Skeletal muscle cell (primary cell): ENCODE results near the gene RHEX.

Experiments used
- DNase-seq: peaks from one replicate; pipeline ENCODE4 v3.0.0-alpha.2; 2010; ENCODE audit warnings: low read depth
- H3K4me3 ChIP-seq: 2 replicates; pipeline ENCODE4 v1.5.1; 2011; ENCODE audit warnings: low read depth, mild to moderate bottlenecking, control low read depth, low read length, moderate library complexity

RHEX gene

GRCh38 chr1:206142011-206142410 lies 89.0 kb downstream of the RHEX start:
- DNase-seq: no peak
- no peak overlapping the region for H3K4me3 ChIP-seq

GRCh38 chr1:206142770-206143169 lies 89.8 kb downstream of the RHEX start:
- no peak overlapping the region for H3K4me3 ChIP-seq
- DNase-seq: no peak

GRCh38 chr1:206143537-206144172 lies 90.7 kb downstream of the RHEX start:
- H3K4me3 ChIP-seq: no peak overlapping the region
- DNase-seq: no peak

- no peak for DNase-seq
- no peak overlapping the region for H3K4me3 ChIP-seq
Measured at GRCh38 chr1:206144605-206145004, 91.6 kb downstream of the RHEX start.

- DNase-seq: no peak
- no peak overlapping the region for H3K4me3 ChIP-seq
Measured at GRCh38 chr1:206145771-206146290, 92.9 kb downstream of the RHEX start.
